ENCODE measurements around the gene GNB1.

GNB1 gene

DNA sequence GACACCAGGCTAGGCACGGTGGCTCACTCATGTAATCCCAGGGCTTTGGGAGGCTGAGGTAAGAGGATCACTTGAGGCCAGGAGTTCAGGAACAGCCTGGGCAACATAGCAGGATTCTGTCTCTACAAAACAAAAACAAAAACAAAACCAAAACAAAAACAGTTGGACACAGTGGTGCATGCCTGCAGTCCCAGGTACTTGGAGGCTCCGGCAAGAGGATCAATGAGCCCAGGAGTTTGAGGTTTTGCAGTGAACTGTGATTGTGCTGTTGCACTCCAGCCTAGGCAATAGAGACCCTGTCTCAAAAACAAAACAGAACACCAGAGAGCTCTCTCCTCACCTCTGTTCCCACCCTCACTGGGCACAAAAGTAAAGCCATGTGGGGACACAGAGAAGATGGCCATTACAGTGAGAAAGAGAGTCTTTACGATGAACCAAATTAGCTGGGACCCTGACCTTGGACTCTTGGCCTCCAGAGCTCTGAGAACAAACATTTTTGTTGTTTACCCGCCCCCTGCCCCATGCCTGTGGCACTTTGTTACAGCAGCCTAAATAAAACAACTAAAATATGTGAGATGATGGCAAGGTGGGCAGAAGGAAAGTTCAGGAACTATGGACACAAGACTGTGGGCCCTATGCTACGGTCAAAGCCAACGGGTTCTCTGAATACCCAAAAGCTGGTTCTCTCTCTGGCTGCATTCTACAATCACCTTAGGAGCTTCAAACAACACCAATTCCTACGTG is 122.5 kb downstream of the GNB1 start:
- FAIRE-seq (no peak), DNase-seq (ENCODE audit: insufficient read length, low spot score) (no peak)

DNA sequence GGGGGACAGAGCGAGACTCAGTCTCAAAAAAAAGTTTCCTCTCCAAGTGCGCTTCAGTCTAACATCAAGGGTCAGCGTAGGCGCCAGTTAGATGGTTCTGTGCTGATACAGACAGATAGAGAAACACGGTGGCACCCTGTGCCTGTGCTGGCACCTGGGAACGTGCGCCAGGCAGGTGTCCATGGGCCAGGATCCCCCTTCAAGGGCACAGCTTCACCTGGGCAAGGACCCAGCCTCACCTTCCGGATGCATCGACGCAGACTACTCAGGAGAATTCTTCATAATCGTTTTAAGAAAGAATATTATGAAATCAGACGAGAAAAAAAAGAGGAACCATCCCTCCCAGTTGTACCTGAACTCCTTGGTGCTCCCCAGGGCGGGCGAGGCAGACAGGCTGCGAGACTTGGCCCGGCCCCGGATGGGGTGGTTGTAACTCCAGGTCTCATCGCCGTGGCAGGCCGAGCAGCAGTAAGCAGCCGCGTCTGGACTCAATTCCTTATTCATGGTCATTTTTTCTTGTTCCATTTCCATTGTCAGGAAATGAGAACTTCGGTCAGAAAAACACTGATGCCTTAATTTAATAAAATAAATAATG is 125.9 kb downstream of the GNB1 start:
- FAIRE-seq (no peak), DNase-seq (ENCODE audit: insufficient read length, low spot score) (no peak)

DNA sequence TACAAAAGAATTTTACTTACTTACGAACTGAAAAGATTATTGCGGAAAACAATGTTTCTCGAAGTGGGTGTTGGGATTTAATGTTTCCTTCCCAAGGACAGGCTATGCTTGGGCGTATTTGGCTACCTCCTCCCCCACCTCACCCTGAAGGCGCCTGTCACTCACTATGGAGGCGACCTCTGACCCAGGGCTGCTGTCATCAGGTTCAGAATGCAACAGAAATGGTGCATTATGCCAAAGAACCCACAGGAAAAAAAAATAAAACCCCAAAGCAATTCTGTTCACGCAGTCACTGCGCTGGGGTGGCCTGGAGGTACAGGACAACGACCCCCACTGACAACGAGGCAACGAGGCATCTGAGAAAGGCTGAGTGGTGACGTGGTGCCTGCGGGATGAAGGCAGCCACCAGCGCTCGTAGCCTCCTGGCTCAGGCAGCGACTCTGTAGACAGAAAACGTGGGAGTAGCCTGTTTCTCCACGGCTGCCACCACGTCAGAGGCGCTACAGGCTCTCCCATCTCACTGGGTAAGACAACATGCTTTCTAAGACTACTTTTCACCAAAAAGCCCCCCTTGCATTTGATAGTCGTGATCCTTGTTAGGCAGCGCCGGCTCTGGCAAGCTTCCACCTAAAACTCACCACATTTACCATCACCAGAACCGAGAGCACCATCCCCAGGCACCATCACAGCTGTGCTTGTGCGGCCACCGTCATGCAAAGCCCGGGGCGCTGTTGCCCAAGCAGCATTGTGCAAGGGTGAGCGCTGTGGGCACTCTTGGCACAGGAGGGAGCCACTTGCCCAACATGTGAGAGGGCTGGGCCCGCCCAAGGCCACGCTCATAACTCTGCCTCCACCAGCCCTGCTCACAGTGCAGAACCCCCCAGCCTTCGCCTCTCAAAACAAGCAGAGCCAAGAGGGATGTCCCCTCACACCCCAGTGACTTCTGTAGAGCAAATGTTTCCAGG is 126.9 kb downstream of the GNB1 start:
- DNase-seq (ENCODE audit: insufficient read length, low spot score) = no peak

DNA sequence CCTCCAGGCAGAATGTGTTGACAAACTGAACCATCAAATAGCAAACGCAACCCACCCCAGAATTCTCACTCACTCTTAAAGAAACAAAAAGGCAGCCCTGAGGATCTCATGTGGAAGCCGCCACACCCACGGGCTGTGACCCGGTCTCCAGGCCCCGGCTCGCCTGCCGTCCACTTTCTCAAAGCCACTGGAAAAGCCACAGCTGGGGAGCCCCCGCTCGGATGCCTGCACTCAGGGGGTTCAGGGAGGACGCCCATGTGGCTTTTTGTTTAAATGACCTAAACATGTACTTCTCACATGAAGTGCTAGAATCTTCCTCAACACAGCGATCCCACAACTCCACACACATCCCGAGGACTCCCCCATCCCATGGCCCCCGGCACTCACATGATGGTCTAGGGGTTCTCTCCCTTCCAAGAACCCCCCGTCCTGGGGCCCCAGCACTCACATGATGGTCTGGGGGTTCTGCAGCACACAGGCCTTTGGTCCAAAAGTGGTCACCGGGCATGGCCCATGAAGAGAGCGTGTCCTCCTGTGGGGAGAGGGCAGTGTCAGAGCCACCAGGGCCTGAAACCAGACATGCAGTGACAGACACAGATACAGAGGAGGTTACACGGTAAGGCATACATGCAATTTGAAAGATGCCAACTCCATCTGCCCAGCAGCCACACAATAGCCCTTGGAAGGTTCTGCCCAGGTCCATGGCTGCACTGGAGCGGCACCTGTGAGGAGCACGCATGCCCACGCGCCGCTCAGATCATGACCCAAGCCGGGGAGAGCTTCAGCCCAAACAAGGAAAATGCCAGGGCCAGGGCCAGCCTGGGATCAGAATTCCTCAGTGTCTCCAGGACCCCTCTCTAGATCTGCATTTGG is 129.1 kb downstream of the GNB1 start:
- FAIRE-seq (no peak), DNase-seq (ENCODE audit: insufficient read length, low spot score) (no peak)

More for the DNA sequence above, 126.9 kb downstream of the GNB1 start:
- FAIRE-seq = no peak

DNA sequence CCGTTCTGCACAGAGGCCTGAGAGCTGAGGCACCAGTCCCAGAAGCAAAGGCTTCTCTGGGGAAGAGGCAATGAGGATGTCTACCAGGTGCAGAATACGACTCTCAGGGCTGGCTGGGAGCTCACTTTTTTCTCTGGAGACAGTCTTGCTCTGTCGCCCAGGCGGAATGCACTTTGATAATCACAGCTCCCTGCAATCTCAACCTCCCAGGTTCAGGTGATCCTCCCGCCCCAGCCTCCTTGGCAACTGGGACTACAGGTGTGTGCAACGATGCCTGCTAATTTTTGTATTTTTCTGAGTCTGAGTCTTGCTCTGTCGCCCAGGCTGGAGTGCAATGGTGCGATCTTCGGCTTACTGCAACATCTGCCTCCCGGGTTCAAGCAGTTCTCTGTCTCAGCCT is 130.2 kb downstream of the GNB1 start:
- FAIRE-seq (no peak), DNase-seq (ENCODE audit: insufficient read length, low spot score) (no peak)

DNA sequence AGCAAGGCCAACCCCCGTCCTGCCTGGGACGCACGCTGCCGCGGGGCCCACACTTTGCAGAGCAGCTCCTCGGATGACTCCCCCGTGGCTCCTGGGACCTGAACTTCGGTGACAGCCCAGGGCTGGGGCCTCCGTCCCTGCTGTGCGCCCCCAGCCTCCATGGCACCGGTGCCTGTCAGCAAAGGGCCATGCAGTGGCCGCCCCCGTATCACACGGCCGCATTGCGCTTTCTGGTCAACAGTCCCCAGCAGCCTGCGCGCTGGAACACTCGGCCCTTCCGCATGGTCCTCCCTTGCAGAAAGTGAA is 130.6 kb downstream of the GNB1 start:
- no peak for FAIRE-seq
- DNase-seq (ENCODE audit: insufficient read length, low spot score) = no peak

DNA sequence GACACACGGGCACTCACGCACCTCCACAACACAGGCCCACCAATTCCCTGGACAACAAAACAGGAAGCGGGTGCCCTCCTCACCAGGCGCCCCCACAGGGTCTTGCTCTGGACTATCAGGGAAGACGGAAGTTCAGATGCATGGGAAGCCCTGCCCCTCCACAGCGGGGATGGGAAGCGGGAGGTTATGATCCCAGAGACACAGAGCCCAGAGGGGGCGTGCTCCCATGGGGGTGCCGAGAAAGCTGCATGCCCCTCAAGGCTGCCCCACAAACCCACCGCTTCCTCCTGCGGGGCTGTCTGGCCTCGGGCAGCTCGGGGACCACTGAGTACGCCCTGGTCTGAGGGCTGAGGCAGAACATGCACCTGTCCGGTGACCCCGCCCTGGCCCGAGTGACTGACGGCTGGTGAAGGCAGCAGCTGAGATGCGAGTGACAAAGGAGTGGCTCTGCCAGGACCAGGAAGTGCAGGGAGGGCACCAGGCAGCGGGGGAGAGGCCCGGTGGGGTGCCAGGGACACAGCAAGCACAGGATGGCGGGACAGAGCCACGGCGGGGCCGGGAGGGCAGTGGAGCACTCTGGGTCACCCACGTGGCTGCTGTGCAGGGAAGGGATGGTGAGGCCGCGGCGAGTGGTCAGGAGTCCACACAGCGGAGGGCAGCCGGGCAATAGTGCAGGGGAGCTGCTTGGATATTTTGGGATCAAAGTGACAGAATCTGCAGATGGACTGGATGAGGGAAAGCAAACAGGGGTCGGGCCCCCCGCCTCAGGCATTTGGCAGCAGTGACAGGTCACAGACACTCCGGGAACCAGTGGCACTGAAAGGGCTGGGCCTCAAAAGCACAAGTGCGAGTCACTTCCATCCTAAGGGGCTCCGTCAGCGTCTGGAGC is 131.2 kb downstream of the GNB1 start:
- FAIRE-seq = no peak
- DNase-seq (ENCODE audit: insufficient read length, low spot score) = no peak

DNA sequence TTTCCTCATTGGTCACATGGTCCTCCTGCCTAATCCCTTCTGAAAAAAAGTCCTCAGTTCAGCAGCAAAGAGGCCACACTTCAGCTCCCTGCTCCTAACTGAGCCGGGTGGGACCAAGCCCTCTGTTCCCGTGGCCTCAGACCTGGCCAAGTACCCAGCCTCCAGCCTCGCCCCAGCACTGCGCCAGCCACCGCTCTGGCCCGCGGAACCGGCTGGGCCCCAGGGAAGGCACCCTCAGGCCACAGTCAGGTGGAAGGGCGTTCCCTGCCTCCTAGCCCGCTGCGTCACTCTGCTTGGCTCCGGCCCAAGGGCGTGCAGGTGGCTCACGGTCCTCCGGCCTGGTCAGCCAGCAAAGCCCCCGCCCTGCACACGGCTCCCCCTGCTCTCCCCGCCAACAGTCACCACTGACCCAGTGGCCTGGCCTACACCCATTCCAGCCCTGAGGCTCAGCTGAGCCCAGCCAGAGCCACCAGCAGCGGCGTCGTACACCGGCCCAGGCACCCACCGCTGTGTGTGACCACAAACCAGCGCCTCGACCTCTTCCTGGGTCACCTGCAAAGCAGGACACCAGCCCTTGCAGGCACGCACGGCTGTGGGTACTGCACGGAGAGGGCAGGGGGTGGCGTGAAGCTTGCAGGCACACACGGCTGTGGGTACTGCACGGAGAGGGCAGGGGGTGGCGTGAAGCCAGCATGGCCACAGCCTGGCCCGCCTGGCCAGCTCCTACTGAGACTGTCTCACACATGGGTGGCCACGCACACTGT is 132.0 kb downstream of the GNB1 start:
- DNase-seq (ENCODE audit: insufficient read length, low spot score) = no peak
- no peak for FAIRE-seq

DNA sequence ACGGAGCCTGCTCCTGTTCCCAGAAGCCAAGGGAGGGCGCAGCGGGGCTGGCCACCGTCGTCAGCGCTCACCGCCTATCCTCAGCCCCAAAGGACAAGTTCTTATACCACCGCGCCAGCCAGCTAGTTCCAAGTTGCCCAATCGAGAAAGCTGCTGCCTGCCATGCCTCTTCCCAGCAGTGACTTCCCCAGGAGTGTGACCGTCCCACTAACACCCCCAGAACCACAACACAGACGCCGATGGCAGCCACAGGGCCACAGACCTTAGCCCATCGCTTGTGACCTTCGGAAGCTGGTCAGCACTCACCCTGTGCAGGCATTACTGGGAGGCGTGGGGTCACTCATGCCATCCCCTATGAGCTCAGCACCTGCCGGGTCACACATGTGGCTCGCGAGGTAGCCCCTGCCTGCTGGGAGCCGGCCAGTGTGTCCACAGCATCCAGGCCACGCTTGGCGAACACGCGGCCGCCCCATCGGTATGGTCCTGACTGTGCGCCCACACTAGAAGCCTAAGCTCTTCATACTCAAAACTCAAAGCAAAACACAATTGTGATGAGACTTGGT is 132.7 kb downstream of the GNB1 start:
- FAIRE-seq = no peak
- DNase-seq (ENCODE audit: insufficient read length, low spot score) = no peak

DNA sequence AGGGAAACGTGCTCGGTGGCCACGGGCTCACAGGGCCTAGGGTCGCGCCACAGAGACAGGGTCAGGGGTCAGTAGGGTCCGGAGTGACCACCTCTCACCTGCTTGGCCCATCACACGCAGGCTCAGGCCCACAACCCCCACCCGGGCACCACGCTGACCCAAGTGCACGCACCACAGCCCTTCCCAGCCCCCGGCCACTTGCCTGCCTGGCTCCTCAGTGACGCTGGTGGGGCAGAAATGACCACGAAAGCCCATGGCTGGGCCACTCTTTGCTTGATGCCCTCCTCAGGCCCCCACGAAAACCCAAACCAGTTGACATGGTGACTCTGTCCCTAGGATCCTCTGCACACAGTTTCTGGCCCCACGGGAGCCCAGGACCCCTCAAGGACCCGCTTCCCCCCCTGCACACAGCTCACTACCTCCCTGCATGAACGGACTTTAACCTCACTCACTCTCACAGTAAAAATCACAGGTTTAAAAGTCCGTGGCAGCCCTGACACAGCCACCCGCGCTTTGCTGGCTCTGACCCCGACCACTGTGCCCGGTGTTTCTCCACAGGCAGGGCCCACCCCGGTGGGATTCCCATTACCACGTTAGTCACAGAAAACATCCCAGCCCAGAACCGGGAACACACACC is 133.3 kb downstream of the GNB1 start:
- FAIRE-seq (no peak), DNase-seq (ENCODE audit: insufficient read length, low spot score) (no peak)

DNA sequence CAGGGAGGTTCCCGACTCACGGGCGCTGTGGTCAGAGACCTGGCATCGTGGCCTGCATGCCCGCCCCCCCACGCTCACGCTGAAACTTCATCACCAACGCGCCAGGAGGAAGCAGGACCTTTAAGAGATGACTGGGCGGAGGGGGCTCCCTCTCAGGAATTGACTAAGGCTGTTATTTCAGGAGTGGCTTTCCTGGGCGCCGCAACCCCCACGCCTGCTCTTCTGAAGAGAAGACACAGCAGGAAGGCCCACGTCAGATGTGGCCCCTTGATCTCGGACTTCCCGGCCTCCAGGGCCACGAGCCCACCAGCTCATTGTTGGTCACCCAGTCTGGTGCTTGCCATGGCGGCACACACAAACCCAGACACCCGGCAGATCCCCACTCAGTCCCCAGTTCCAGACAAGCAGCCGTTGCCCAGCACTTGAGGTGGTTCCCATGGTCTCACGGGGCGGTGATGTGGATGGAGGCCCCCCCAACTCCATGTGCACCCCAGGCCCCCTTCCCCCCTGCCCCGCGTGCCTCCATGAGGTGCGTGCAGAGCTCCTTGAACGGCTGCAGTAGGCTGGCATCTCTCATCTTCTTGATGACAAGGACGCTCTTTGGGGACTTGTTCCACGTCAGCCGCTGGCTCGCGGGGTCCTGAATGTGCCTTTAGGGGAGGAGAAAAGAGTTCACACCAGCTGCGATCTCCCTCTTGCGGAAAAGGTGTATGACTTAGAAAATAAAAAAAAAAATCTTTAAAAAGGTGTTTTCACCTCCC is 134.0 kb downstream of the GNB1 start:
- DNase-seq (ENCODE audit: insufficient read length, low spot score) (no peak), FAIRE-seq (no peak)

DNA sequence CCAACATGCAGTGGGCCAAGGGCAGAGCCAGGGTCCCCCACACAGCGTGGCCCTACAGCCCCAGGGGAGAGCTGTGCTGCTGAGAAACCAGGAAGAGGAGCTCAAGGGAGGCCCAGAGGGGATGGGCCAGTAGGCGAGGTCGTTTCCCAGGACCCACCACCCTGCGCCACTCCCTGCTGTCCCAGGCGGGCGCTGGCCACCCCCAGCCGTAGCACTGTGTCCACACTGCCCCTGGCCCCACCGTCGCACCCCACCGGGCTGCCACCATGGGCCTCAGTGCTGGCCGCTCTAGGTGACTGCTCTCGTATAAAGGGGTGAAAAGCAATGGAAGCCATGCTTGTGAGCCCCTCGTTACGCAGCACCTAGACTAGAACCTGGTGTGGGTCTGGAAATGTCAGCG is 135.0 kb downstream of the GNB1 start:
- FAIRE-seq (no peak), DNase-seq (ENCODE audit: insufficient read length, low spot score) (no peak)

DNA sequence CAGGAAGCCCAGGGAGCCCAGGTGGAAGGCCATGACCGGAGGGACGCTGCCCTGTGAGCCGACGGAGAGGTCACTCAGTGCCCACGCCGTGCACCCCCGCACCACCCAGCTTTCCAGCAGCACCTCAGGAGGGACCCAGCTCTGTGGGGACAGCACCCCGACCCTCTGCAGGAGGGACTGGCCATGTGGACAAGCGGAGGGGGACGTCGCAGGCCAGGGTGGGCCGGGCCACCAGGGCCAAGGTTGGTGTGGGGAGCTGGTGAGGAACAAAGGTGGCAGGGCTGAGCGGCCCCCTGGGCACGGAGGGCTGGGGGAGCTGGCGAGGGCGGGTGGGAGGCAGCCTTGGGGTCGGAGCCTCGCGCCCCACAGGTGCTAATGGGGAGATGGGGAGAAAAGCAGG is 135.5 kb downstream of the GNB1 start:
- DNase-seq (ENCODE audit: insufficient read length, low spot score) (no peak), FAIRE-seq (no peak)

DNA sequence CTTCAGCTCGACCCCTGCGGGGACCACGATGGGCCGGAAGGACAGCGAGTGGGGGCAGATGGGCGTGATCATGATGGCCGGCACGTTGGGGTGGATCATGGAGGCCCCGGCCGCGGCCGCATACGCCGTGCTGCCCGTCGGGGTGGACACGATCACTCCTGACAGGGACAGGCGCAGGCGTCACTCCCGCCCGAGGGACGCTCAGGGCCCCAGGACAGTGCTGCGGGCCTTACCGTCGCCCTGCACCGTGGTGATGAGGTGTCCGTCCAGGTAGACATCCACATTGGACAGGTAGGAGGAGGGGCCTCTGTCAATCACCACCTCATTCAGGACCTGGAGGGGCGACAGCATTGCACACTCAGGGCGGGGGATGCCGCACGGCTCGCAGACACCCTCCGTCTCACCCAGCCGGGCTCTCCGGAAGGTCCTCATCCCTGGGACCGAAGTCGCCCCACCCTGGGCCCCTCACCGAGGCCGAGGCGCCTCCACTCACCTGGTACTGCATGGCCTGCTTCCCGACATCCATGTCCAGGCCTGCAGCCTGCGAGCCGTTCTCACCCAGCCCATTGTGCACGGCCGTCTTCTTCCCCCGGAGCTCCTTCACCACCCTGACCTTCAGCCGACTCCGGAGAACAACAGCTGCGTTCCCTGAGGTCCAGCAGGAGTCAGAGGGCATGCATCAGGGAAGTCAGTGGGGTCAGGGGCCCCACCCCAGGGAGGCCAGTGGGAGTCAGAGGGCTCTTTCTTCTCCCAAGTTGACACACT is 136.7 kb downstream of the GNB1 start:
- no peak for FAIRE-seq
- DNase-seq (ENCODE audit: insufficient read length, low spot score) = no peak

DNA sequence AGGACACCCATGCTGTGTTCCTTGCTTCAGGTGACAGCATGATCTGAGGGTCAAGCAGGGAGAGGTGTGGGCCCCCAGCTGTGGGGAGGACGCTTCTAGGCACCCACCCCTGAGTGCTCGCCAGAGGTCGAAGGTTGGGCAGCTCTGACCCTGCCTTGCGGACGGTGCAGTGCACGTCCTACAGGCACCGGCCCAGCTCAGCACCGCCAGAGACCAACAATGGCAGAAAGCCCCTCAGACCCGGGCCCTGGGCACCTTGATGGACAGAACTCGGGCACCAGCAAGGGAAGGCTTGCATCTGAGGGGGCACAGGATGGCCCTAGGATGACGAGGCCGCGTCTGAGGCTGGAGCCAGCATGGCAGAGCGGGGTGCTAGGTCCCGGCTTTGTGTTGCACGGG is 137.3 kb downstream of the GNB1 start:
- FAIRE-seq = no peak
- DNase-seq (ENCODE audit: insufficient read length, low spot score) = no peak

DNA sequence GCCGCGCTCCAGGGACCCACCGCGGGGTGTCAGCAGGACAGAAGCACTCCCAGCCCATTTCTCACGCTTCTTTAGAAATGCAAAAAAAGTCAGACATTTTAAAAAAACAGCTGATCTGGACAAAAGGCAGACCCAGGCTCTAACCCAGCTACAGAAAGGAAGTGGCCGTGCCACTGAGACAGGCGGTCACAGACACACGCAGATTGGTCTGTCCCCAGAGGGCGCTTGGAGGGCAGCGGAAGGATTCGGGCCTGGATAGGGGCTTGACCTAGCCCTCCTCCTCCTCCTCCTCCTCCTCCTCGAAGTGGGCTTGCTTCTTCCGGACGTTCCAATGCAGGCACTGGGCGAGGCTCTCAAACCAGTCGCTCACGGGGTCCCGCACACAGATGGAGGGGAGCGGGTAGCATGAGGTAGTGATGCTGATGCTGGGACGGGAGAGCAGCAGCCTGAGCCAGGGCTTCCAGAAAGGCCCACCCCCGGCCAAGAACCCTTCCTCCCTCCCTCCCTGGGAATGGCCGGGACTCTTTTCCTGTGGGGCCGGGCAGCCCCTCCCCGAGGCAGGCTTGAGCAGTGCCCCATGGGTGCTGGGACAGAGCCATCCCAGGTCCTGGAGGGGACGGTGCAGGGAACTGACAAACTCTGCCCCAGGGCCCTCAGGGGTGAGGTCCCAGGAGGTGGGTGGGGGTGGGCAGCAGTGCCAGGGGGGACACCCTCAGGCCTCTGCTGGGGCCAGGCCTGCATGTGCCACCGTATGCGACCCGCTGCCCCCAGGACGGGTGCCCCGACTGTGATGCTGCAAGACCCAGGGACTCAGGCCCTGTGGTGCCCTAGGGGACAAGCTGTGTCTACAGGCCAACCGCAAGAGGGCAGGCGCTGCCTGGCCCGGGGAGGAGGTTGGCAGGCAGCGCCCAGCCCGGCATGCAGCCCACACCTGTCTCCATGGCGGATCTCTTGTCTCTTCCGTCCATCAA is 138.0 kb downstream of the GNB1 start:
- DNase-seq (ENCODE audit: insufficient read length, low spot score) = no peak
- no peak for FAIRE-seq
